Activated B cell treated with CpG ODN at 0.5 μM for 24 hours (primary cell): Measurements from ENCODE around the gene CCDC33. TPM values are rescaled to one million over a fixed set of nuclear protein-coding genes. Genes with fewer than 3 reads are reported as not detected.

ENCODE experiments used
- ATAC-seq: fragments of 200-7000 bp; cut with Tn5 transposase; one replicate; pipeline ENCODE4 v1.10.0; 2021; ENCODE audit warnings: low read depth, mild to moderate bottlenecking, moderate library complexity
- CTCF ChIA-PET: fragments of 350-600 bp; sonication (Branson Sonifier 250); formaldehyde crosslinking; loops from one replicate; lab custom pipeline; 2021; ENCODE audit warnings: antibody characterized with exemption; lab: Charles Lee
- POLR2A ChIA-PET: fragments of 350-600 bp; sonication (Branson Sonifier 250); formaldehyde crosslinking; loops from one replicate; lab custom pipeline; 2021; ENCODE audit warnings: antibody characterized with exemption; lab: Charles Lee
- DNase-seq: peaks from one replicate; pipeline ENCODE4 v3.0.0; 2022
- H3K27ac Mint-ChIP-seq: one replicate; pipeline ENCODE4 v1.8.0; 2020; ENCODE audit warnings: mixed read lengths
- H3K27me3 Mint-ChIP-seq: one replicate; pipeline ENCODE4 v1.8.0; 2021; ENCODE audit warnings: mixed read lengths
- H3K36me3 Mint-ChIP-seq: one replicate; pipeline ENCODE4 v1.8.0; 2021; ENCODE audit warnings: low read depth, mixed read lengths
- H3K4me1 Mint-ChIP-seq: one replicate; pipeline ENCODE4 v1.8.0; 2021; ENCODE audit warnings: mixed read lengths
- H3K4me3 Mint-ChIP-seq: one replicate; pipeline ENCODE4 v1.8.0; 2020; ENCODE audit warnings: mild to moderate bottlenecking, mixed read lengths
- H3K9me3 Mint-ChIP-seq: one replicate; pipeline ENCODE4 v1.8.0; 2020; ENCODE audit warnings: mixed read lengths
- CTCF ChIP-seq: fragments of 200-600 bp; IDR thresholded peaks from one replicate; pipeline ENCODE4 v1.8.0; 2022; ENCODE audit warnings: antibody characterized with exemption, mild to moderate bottlenecking
- intact Hi-C: fragments of 100-400 bp; cut with micrococcal nuclease; formaldehyde crosslinking; loops from one replicate; pipeline ENCODE4 v1.15.1; 2024
- total RNA-seq: library from RNA; stranded (reverse); gene quantifications from 2 replicates; pipeline ENCODE4 v1.2.3, GENCODE V29; 2022

CCDC33 gene
- total RNA-seq, 1 donor from 2014 or later: not detected

- Mint-ChIP-seq H3K36me3 (no peaks in the 10 kb centered on the region), H3K4me1 (no peaks in the 10 kb centered on the region), H3K27ac (no peak overlapping the region), H3K9me3 (no peaks in the 10 kb centered on the region), H3K4me3 (no peak overlapping the region), H3K27me3 (peaks cover 17% of the 10 kb centered on the region)
- TF ChIP-seq CTCF: no peak
- ChIA-PET CTCF (no interaction called here), POLR2A (no interaction called here)
- no peak for ATAC-seq
- intact Hi-C loops: no loop called here
- DNase-seq: no peak
Observed at GRCh38 chr15:74200412-74200815, 35.7 kb upstream of the CCDC33 start.

GRCh38 chr15:74200871-74201419 lies 35.2 kb upstream of the CCDC33 start:
- ChIA-PET POLR2A (no interaction called here), CTCF (no interaction called here)
- Mint-ChIP-seq H3K4me1 (no peaks in the 10 kb centered on the region), H3K36me3 (no peaks in the 10 kb centered on the region), H3K4me3 (no peak overlapping the region), H3K27ac (no peak overlapping the region), H3K27me3 (peaks cover 17% of the 10 kb centered on the region), H3K9me3 (no peaks in the 10 kb centered on the region)
- intact Hi-C loops: no loop called here
- ATAC-seq: no peak
- no peak for TF ChIP-seq CTCF
- no peak for DNase-seq

- CTCF ChIA-PET: no interaction called here
- intact Hi-C loops: no loop called here
Observed at GRCh38 chr15:74201710-74202420, 34.3 kb upstream of the CCDC33 start.

GRCh38 chr15:74202452-74203401 lies 33.4 kb upstream of the CCDC33 start, which contains the start of gene STRA6:
Gene STRA6, minus strand, starts transcription at chr15:74202787. Its CDS starts 520 bp downstream, at chr15:74202267.
- Mint-ChIP-seq H3K4me3 (no peak within 1 kb of the TSS), H3K9me3 (no peaks in the 10 kb centered on the region), H3K27ac (no peak within 1 kb of the TSS), H3K4me1 (no peaks in the 10 kb centered on the region), H3K27me3 (peaks cover 22% of the 10 kb centered on the region), H3K36me3 (no peaks in the 10 kb centered on the region)
- no peak for ATAC-seq
- DNase-seq: no peak
- CTCF ChIA-PET: interaction anchor here (1.1 kb wide), 1 partner anchor 17 kb away, joined by 3 read pairs; no protein-coding TSS in a partner anchor
- no peak for TF ChIP-seq CTCF
- POLR2A ChIA-PET: no interaction called here
- intact Hi-C loops: no loop called here

More at GRCh38 chr15:74201710-74202420, 34.3 kb upstream of the CCDC33 start:
- H3K9me3 Mint-ChIP-seq: no peaks in the 10 kb centered on the region
- no peak for ATAC-seq
- no peaks in the 10 kb centered on the region for H3K4me1 Mint-ChIP-seq
- POLR2A ChIA-PET: no interaction called here
- peaks cover 17% of the 10 kb centered on the region for H3K27me3 Mint-ChIP-seq
- DNase-seq: no peak
- TF ChIP-seq CTCF: no peak
- H3K36me3 Mint-ChIP-seq: no peaks in the 10 kb centered on the region
- H3K27ac Mint-ChIP-seq: no peak overlapping the region
- no peak overlapping the region for H3K4me3 Mint-ChIP-seq
